MM.1S (cell line): Measurements from ENCODE around the gene ACBD6.

Experiments
- EZH2 ChIP-seq: fragments of 300-600 bp; sonication (generic); optimal IDR thresholded peaks from 2 replicates; pipeline ENCODE3; 2017; ENCODE audit warnings: low read depth, mild to moderate bottlenecking, antibody characterized with exemption, low read length, mixed read lengths
- TF ChIP-seq, protein P1 (sequence below): fragments of 300-600 bp; sonication (generic); IDR thresholded peaks from 2 replicates; pipeline ENCODE4 v1.5.1; 2016; ENCODE audit warnings: antibody characterized with exemption, low read length, mixed read lengths

DNA sequence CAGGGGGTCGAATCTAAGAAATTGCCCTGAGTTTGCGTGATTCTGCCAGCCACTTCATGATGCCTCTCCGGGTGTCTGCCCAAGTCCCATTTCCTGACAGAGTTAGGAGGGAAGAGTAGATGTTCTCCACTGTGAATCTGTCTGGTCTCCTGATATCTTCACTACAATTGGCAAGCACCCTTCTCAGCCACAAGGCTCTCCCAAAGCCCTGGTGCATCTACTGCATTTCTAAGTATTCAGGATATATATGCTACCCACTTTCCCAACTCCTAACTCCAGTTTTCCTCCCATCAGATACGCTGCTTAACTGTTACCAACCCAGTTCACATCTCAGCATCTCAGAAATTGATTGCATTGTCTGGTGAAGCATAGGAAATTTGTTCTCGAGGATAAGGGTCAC is 30.5 kb upstream of the ACBD6 start:
- TF ChIP-seq, protein P1, sequence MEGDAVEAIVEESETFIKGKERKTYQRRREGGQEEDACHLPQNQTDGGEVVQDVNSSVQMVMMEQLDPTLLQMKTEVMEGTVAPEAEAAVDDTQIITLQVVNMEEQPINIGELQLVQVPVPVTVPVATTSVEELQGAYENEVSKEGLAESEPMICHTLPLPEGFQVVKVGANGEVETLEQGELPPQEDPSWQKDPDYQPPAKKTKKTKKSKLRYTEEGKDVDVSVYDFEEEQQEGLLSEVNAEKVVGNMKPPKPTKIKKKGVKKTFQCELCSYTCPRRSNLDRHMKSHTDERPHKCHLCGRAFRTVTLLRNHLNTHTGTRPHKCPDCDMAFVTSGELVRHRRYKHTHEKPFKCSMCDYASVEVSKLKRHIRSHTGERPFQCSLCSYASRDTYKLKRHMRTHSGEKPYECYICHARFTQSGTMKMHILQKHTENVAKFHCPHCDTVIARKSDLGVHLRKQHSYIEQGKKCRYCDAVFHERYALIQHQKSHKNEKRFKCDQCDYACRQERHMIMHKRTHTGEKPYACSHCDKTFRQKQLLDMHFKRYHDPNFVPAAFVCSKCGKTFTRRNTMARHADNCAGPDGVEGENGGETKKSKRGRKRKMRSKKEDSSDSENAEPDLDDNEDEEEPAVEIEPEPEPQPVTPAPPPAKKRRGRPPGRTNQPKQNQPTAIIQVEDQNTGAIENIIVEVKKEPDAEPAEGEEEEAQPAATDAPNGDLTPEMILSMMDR = no peak
- TF ChIP-seq EZH2 = no peak
